ENCODE data around the gene TM4SF20. TPM values are rescaled to one million over a fixed set of nuclear protein-coding genes. Genes with fewer than 3 reads are reported as not detected.

Gene TM4SF20
- total and polyA plus RNA-seq, 2 experiments from 2014 or later = not detected

GRCh38 chr2:227411990-227412350 lies 32.9 kb upstream of the TM4SF20 start (continued):
- TF ChIP-seq, protein P1, sequence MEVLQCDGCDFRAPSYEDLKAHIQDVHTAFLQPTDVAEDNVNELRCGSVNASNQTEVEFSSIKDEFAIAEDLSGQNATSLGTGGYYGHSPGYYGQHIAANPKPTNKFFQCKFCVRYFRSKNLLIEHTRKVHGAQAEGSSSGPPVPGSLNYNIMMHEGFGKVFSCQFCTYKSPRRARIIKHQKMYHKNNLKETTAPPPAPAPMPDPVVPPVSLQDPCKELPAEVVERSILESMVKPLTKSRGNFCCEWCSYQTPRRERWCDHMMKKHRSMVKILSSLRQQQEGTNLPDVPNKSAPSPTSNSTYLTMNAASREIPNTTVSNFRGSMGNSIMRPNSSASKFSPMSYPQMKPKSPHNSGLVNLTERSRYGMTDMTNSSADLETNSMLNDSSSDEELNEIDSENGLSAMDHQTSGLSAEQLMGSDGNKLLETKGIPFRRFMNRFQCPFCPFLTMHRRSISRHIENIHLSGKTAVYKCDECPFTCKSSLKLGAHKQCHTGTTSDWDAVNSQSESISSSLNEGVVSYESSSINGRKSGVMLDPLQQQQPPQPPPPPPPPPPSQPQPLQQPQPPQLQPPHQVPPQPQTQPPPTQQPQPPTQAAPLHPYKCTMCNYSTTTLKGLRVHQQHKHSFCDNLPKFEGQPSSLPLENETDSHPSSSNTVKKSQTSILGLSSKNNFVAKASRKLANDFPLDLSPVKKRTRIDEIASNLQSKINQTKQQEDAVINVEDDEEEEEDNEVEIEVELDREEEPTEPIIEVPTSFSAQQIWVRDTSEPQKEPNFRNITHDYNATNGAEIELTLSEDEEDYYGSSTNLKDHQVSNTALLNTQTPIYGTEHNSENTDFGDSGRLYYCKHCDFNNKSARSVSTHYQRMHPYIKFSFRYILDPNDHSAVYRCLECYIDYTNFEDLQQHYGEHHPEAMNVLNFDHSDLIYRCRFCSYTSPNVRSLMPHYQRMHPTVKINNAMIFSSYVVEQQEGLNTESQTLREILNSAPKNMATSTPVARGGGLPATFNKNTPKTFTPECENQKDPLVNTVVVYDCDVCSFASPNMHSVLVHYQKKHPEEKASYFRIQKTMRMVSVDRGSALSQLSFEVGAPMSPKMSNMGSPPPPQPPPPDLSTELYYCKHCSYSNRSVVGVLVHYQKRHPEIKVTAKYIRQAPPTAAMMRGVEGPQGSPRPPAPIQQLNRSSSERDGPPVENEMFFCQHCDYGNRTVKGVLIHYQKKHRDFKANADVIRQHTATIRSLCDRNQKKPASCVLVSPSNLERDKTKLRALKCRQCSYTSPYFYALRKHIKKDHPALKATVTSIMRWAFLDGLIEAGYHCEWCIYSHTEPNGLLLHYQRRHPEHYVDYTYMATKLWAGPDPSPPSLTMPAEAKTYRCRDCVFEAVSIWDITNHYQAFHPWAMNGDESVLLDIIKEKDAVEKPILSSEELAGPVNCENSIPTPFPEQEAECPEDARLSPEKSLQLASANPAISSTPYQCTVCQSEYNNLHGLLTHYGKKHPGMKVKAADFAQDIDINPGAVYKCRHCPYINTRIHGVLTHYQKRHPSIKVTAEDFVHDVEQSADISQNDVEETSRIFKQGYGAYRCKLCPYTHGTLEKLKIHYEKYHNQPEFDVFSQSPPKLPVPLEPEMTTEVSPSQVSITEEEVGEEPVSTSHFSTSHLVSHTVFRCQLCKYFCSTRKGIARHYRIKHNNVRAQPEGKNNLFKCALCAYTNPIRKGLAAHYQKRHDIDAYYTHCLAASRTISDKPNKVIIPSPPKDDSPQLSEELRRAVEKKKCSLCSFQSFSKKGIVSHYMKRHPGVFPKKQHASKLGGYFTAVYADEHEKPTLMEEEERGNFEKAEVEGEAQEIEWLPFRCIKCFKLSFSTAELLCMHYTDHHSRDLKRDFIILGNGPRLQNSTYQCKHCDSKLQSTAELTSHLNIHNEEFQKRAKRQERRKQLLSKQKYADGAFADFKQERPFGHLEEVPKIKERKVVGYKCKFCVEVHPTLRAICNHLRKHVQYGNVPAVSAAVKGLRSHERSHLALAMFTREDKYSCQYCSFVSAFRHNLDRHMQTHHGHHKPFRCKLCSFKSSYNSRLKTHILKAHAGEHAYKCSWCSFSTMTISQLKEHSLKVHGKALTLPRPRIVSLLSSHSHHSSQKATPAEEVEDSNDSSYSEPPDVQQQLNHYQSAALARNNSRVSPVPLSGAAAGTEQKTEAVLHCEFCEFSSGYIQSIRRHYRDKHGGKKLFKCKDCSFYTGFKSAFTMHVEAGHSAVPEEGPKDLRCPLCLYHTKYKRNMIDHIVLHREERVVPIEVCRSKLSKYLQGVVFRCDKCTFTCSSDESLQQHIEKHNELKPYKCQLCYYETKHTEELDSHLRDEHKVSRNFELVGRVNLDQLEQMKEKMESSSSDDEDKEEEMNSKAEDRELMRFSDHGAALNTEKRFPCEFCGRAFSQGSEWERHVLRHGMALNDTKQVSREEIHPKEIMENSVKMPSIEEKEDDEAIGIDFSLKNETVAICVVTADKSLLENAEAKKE (CRISPR knock-in tag; IDR thresholded peaks at IDR 0.05) = no peak
- TF ChIP-seq ZNF331 (CRISPR knock-in tag; IDR thresholded peaks at IDR 0.05; ENCODE audit: low read depth) = no peak
- no peak for TF ChIP-seq STAT1 (IDR thresholded peaks at IDR 0.05; ENCODE audit: unreplicated experiment)
- TF ChIP-seq CREB1 (CRISPR knock-in tag; IDR thresholded peaks at IDR 0.05; ENCODE audit: low read depth) = no peak
- no peak for TF ChIP-seq EZH2phosphoT487 (IDR thresholded peaks at IDR 0.05; ENCODE audit: unreplicated experiment)
- TF ChIP-seq, protein P2, sequence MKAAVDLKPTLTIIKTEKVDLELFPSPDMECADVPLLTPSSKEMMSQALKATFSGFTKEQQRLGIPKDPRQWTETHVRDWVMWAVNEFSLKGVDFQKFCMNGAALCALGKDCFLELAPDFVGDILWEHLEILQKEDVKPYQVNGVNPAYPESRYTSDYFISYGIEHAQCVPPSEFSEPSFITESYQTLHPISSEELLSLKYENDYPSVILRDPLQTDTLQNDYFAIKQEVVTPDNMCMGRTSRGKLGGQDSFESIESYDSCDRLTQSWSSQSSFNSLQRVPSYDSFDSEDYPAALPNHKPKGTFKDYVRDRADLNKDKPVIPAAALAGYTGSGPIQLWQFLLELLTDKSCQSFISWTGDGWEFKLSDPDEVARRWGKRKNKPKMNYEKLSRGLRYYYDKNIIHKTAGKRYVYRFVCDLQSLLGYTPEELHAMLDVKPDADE (IDR thresholded peaks at IDR 0.05) = no peak
- no peak for TF ChIP-seq EZH2 (IDR thresholded peaks at IDR 0.05; ENCODE audit: low read depth, unreplicated experiment)
- no peak for TF ChIP-seq ZNF114 (CRISPR knock-in tag; IDR thresholded peaks at IDR 0.05)

- Histone ChIP-seq H3F3A (replicated peaks; ENCODE audit: low read depth) (no peaks in the 10 kb centered on the region), H3K9me2 (ENCODE audit: insufficient read depth) (no peaks in the 10 kb centered on the region), H4K20me1 (replicated peaks; ENCODE audit: insufficient read depth) (no peaks in the 10 kb centered on the region), H3K4me3 (no peak overlapping the region), H3K79me2 (replicated peaks; ENCODE audit: insufficient read depth) (no peaks in the 10 kb centered on the region), H2AFZ (no peak overlapping the region), H3K4me1 (ENCODE audit: insufficient read depth) (no peaks in the 10 kb centered on the region), H3K36me3 (ENCODE audit: insufficient read depth) (no peaks in the 10 kb centered on the region), H3K4me2 (no peak overlapping the region), H3K27me3 (ENCODE audit: insufficient read depth) (no peaks in the 10 kb centered on the region), H3K27ac (ENCODE audit: low read depth) (no peak overlapping the region)
- no peaks in the 10 kb centered on the region for H3K27me3 Mint-ChIP-seq (ENCODE audit: insufficient read depth, low read depth, poor library complexity)
- peaks cover 5% of the 10 kb centered on the region; the same call in 2 of the 3 replicates for H3K4me1 Mint-ChIP-seq
- no peak overlapping the region for H3K4me3 Mint-ChIP-seq
- no peaks in the 10 kb centered on the region for H3K9me3 Mint-ChIP-seq
- H3K36me3 Mint-ChIP-seq (ENCODE audit: low read depth) = no peaks in the 10 kb centered on the region
- ATAC-seq = no peak
- no peak for DNase-seq (ENCODE audit: low spot score)
- H3K27ac Mint-ChIP-seq = 0 out of 2 replicates have a peak overlapping the region, but pooled peaks have one; percentile 29
- TF ChIP-seq ZNF331 (CRISPR knock-in tag; IDR thresholded peaks at IDR 0.05; ENCODE audit: low read depth) (no peak), CREB1 (CRISPR knock-in tag; IDR thresholded peaks at IDR 0.05; ENCODE audit: low read depth) (no peak)
- TF ChIP-seq, protein P1 (CRISPR knock-in tag; IDR thresholded peaks at IDR 0.05) = no peak
Observed at GRCh38 chr2:227411320-227411989, 32.3 kb upstream of the TM4SF20 start.
